Uterus (tissue), 4 donors: Measurements from ENCODE around the gene AGXT. TPM values are rescaled to one million over a fixed set of nuclear protein-coding genes. Genes with fewer than 3 reads are reported as not detected.

ENCODE experiments used
- DNase-seq, 2 donors: peaks; one replicate each; pipeline ENCODE4 v3.0.0-alpha.2; 2019 to 2020
- H3K27ac ChIP-seq, 2 donors: fragments of 200-600 bp; sonication (generic); 1 replicate in 1 of 2; 2 replicates in 1 of 2; pipeline ENCODE4 v1.5.1; 2016 to 2018
- H3K27me3 ChIP-seq, 2 donors: fragments of 200-600 bp; sonication (generic); one replicate each; pipeline ENCODE4 v1.5.1; 2018 to 2019; ENCODE audit warnings: control low read depth in 1 of 2
- H3K36me3 ChIP-seq, 2 donors: fragments of 200-600 bp; sonication (generic); one replicate each; pipeline ENCODE4 v1.5.1; 2019; ENCODE audit warnings: control low read depth in 1 of 2
- H3K4me1 ChIP-seq, 2 donors: fragments of 200-600 bp; sonication (generic); one replicate each; pipeline ENCODE4 v1.5.1; 2018 to 2019; ENCODE audit warnings: control low read depth in 1 of 2
- H3K4me3 ChIP-seq, 2 donors: fragments of 200-600 bp; sonication (generic); 1 replicate in 1 of 2; 2 replicates in 1 of 2; pipeline ENCODE4 v1.5.1; 2018 to 2019; ENCODE audit warnings: mild to moderate bottlenecking in 1 of 2
- H3K9me3 ChIP-seq, 2 donors: fragments of 200-600 bp; sonication (generic); one replicate each; pipeline ENCODE4 v1.5.1; 2019; ENCODE audit warnings: control low read depth in 1 of 2
- CTCF ChIP-seq, 4 experiments: fragments of 200-600 bp in 2 of 4; fragments of 450-650 bp in 2 of 4; sonication (generic) in 2 of 4; IDR thresholded peaks; one replicate each; pipeline ENCODE4 v1.5.1; 2016 to 2019; ENCODE audit warnings: antibody characterized with exemption in 4 of 4, mild to moderate bottlenecking in 2 of 4, moderate library complexity in 1 of 4
- POLR2A ChIP-seq, 2 donors: fragments of 450-650 bp; IDR thresholded peaks; one replicate each; pipeline ENCODE4 v1.6.1; 2016; ENCODE audit warnings: antibody characterized with exemption in 2 of 2, mild to moderate bottlenecking in 1 of 2, moderate library complexity in 1 of 2
- intact Hi-C: fragments of 100-400 bp; cut with DNase I; formaldehyde crosslinking; loops from one replicate; pipeline ENCODE4 v1.15.1; 2023; ENCODE audit warnings: low total_unique reads
- total RNA-seq, 4 donors: library from RNA; depleted of rRNA in 3 of 4; stranded (reverse); fragments of >200 nt in 3 of 4; gene quantifications; one replicate each; pipeline versions ENCODE4 v1.1.0 to v1.2.4, GENCODE V29; 2014 to 2023
- donor health status: DM: yes; HTN: yes; CAD: no.

Gene AGXT
- total RNA-seq, 4 donors from 2014 or later = not detected

DNA sequence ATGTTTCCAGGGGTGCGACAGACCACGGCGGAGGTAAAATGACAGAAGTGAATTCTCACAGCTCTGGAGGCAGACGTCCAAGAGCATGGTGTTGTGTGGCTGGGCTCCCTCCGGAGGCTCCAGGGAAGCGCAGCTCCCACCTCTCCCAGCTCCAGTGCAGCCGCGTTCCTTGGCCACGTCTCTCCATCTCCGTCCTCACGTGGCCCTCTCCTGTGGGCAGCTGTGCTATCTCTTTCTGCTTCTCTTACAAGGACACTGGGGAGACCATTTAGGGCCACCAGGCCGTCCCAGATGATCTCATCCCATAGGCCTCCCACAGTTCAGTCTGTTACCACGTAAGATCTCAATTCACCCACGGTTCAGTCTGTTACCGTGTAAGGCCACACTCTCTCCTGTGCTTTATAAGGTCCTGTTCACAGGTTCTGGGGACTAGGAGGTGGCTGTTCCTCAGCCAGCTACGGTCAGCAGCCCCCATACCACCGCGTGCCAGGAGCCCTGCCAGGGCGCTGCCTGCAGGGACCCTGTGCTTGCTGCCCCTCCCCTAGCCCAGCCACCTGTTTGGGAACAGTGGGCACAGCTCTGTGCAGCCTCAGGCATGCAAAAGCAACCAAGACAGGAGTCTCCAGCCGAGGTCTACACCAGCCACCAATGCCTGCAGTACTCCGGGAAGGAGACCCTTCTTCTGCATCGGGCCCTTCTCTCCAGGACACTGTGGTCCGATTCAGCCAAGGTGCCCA is 30.3 kb downstream of the AGXT start:
- peak overlapping the region in 1 of 2 donors; percentile 45 for H3K27ac ChIP-seq

GRCh38 chr2:240899468-240899865 is 30.8 kb downstream of the AGXT start:
- Histone ChIP-seq H3K27me3 (no peaks in the 10 kb centered on the region), H3K4me1 (no peaks in the 10 kb centered on the region), H3K9me3 (no peaks in the 10 kb centered on the region), H3K27ac (no peak overlapping the region), H3K4me3 (no peak overlapping the region), H3K36me3 (no peaks in the 10 kb centered on the region)
- TF ChIP-seq CTCF (IDR thresholded peaks at IDR 0.05) (no peak), POLR2A (IDR thresholded peaks at IDR 0.05) (no peak)
- intact Hi-C loops = no loop called here
- DNase-seq = no peak

More for the DNA sequence above, 30.3 kb downstream of the AGXT start:
- Histone ChIP-seq H3K27me3 (no peaks in the 10 kb centered on the region), H3K9me3 (no peaks in the 10 kb centered on the region), H3K36me3 (no peaks in the 10 kb centered on the region), H3K4me1 (no peaks in the 10 kb centered on the region), H3K4me3 (no peak overlapping the region)
- no peak for DNase-seq
- intact Hi-C loops = no loop called here
- TF ChIP-seq POLR2A (IDR thresholded peaks at IDR 0.05) (no peak), CTCF (IDR thresholded peaks at IDR 0.05) (no peak)

GRCh38 chr2:240900141-240900860 is 31.7 kb downstream of the AGXT start:
- no peaks in the 10 kb centered on the region for H3K4me1 ChIP-seq
- no peaks in the 10 kb centered on the region for H3K27me3 ChIP-seq
- DNase-seq = no peak
- H3K27ac ChIP-seq = no peak overlapping the region
- TF ChIP-seq CTCF (IDR thresholded peaks at IDR 0.05) = no peak
- intact Hi-C loops = no loop called here
- no peaks in the 10 kb centered on the region for H3K36me3 ChIP-seq
- no peak overlapping the region for H3K4me3 ChIP-seq
- H3K9me3 ChIP-seq = no peaks in the 10 kb centered on the region

GRCh38 chr2:240901986-240902614 is 33.5 kb downstream of the AGXT start:
- DNase-seq = no peak
- Histone ChIP-seq H3K27me3 (no peaks in the 10 kb centered on the region), H3K9me3 (no peaks in the 10 kb centered on the region), H3K4me1 (no peaks in the 10 kb centered on the region), H3K36me3 (no peaks in the 10 kb centered on the region), H3K4me3 (no peak overlapping the region), H3K27ac (no peak overlapping the region)
- intact Hi-C loops = no loop called here
- no peak for TF ChIP-seq CTCF (IDR thresholded peaks at IDR 0.05)
- TF ChIP-seq POLR2A (IDR thresholded peaks at IDR 0.05) = no peak

- no peaks in the 10 kb centered on the region for H3K27me3 ChIP-seq
- DNase-seq = no peak
- H3K4me1 ChIP-seq = no peaks in the 10 kb centered on the region
These were observed 34.0 kb downstream of the AGXT start for GRCh38 chr2:240902615-240903041.

More at GRCh38 chr2:240902615-240903041, 34.0 kb downstream of the AGXT start:
- intact Hi-C loops = no loop called here
- H3K9me3 ChIP-seq = no peaks in the 10 kb centered on the region
- no peak overlapping the region for H3K27ac ChIP-seq
- H3K4me3 ChIP-seq = no peak overlapping the region
- no peaks in the 10 kb centered on the region for H3K36me3 ChIP-seq
- TF ChIP-seq POLR2A (IDR thresholded peaks at IDR 0.05) (no peak), CTCF (IDR thresholded peaks at IDR 0.05) (no peak)
